ENCODE data around the gene NUS1.
"Not testable (repeated sequence)": the region's sequence is repeated elsewhere in the genome, so short reads cannot be mapped to it uniquely, and the experiment has no call there.

The NUS1 gene

DNA sequence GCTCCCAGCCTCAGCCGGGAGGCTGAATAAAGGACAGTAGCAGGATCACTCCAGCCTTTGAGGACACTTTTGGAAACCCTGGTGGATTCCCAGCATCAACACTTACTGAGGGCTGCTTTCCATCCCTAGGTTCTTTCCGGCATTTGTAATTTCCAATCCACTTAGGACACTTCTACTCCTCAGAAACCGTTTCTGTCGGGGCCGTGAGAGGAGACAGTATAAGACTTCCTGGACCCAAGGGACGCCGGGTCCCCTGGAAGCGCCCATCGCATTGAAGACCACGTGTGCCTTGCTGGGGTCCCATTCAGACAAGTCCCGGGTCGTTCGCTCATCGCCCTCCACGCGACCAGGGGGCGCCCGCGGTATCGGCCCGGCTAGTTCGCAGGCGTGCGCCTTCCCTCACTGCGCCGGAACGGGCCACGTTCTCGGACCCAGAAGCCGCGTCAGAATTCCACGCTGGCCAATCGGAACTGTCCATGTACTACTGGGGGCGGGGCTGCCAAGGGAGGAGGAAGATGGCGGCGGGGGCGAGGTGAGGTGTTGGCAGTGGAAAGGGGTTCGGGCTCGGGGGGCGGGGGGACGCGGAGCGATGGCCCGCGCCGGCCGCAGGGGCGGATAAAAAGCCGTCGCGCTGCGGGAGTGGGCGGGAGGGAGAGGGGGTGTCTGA is at the start of gene NUS1:
Gene NUS1, plus strand, starts transcription at position 479 of the 667 bp plus-strand sequence. CDS start 202 bp downstream, outside the sequence.
- peak; percentile 91 to 99 (median 94) for DNase-seq (ENCODE audit: low read depth in 3 of 3, low spot score in 1 of 3)

GRCh38 chr6:117627533-117627932 is 47.7 kb upstream of the NUS1 start:
- no peak for DNase-seq (ENCODE audit: low read depth in 3 of 3, low spot score in 1 of 3)

DNA sequence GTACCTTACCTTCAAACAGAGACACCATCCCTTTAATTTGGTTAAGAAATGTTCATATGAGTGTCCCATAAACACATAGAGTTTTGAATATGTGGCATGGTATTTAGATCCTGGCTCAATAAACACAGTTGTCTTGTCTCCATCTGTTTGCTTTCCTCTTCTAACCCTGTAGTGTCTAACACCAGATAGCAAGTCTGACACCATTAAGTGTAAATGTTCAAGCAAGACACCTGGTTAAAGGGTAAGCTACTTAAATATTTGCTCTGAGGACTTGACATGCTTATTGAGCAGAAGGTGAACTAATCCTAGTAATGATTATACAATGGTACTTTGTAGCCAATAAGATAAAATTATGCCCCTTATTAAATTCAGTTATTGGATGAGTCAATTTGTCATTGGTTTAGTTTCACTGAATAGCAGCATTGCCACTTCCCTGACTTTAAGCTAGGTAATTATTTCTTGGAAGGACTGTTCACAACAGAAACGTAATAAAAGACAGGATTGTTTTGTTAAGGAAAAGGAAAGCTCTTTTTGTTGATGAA is 46.1 kb upstream of the NUS1 start:
- no peak for DNase-seq (ENCODE audit: low read depth in 3 of 3, low spot score in 1 of 3)

DNA sequence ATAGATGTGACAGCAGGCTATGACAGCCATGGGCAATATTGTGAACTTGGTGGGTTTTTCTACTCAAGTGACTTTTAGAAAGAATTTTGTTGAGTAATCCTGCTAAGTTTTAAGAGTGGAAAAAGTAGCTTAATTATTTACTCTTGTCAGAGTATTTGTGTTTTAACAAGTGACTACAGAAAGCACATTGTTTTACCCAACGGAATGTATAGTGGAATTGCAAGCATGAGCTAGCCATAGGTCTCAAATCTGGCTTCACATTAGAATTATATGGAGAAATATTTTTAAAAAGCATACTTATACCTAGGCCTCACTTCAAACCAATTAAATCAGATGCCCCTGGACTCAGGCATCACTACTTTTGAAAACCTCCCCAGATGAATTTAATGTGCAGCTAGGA is 37.5 kb upstream of the NUS1 start:
- no peak for DNase-seq (ENCODE audit: low read depth in 3 of 3, low spot score in 1 of 3)

DNA sequence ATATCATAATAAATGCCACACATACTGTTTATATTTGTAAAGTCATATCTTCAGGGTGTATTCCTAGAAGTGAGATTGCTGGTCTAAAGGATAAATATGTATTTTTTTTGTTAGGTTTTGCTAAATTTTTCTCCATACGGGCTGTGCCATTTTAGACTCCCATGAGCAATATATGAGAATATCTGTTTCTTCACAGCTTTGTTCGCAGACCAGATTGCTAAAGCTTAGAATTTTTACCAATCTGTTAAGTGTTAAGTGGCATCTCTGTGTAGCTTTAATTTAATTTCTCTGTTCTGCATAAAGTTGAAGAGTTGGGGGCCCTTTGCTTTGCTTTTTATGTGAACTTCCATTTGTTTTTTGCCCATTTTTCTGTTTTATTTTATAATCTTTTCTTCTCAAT is 32.3 kb upstream of the NUS1 start:
- no peak for DNase-seq (ENCODE audit: low read depth in 3 of 3, low spot score in 1 of 3)

DNA sequence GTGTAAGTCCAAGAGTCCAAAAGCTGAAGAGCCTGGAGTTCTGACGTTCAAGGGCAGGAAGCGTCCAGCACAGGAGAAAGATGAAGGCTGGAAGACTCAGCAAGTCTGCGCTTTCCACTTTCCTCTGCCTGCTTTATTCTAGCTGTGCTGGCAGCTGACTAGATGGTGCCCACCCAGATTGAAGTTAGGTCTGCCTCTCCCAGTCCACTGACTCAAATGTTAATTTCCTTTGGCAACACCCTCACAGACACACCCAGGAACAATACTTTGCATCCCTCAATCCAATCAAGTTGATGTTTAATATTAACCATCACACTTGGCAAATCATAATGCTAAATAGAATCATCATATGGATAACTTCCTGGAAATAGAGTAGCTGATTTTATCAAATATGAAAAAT is 23.3 kb upstream of the NUS1 start:
- not testable (repeated sequence) for DNase-seq (ENCODE audit: low read depth in 3 of 3, low spot score in 1 of 3)

DNA sequence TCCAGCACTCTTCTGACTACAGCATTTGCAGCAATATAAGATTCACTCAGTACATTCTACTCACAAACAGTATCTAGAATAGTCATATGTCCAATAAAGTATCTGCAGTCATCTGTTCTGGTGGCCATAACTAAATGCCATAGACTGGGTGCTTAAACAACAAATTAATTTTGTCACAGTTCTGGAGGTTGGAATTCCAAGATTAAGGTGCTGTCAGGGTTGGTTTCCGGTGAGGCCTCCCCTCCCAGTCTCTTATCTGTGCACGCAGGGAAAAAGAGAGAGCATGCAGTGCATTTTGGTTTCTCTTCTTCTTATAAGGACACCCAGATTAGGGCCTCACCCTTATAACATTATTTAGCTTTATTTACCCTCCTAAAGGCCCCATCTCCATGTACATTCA is 21.3 kb upstream of the NUS1 start:
- DNase-seq (ENCODE audit: low read depth in 3 of 3, low spot score in 1 of 3) = no peak

DNA sequence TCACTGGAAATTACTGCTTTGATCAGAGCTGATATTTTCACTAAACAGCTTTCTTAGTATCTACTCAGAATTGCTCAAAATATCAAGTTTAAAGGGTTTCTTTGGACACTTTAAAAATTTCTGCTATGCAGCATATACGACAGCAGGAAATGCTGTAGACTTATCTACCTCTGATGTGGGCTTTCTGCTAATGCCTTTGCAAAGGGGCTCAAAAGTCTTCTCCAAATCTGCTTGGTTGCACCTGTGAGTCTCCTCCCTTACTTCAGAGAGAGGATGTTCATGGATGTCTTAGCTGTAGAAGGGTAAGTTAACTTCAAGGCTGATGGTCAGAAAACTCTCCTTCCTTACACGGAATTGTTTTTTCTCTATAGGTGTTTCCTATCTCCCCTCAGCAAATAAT is 19.9 kb upstream of the NUS1 start:
- no peak for DNase-seq (ENCODE audit: low read depth in 3 of 3, low spot score in 1 of 3)

GRCh38 chr6:117666881-117667280 is 8.4 kb upstream of the NUS1 start:
- DNase-seq (ENCODE audit: low read depth in 3 of 3, low spot score in 1 of 3) = no peak

- DNase-seq (ENCODE audit: low read depth in 3 of 3, low spot score in 1 of 3) = no peak
Observed at GRCh38 chr6:117668736-117669135, 6.5 kb upstream of the NUS1 start.

DNA sequence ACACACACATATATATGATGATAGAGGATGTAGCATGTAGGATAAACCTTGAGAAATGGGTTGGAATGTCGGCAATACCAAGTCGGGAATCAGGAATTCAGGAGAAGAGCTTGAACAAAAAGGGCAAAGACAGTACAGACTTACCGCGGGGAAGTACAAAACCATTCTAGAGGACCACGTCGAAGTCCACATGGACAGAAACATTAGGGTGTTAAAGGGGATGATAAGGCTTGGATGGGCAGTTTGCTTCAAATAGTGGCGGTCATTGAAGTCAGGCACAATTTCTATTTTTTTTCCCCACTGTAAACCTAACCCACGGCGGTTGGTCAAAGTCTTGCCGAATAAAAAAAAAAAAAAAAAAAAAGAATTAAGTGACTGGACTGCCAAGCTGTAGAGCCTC is 766 bp upstream of the NUS1 start:
- DNase-seq (ENCODE audit: low read depth in 3 of 3, low spot score in 1 of 3) = no peak

GRCh38 chr6:117675658-117676301 is 511 bp downstream of the NUS1 start:
- DNase-seq (ENCODE audit: low read depth in 3 of 3, low spot score in 1 of 3) = not testable (repeated sequence)

GRCh38 chr6:117676577-117677218 is 1.4 kb downstream of the NUS1 start:
- DNase-seq (ENCODE audit: low read depth in 3 of 3, low spot score in 1 of 3) = no peak

DNA sequence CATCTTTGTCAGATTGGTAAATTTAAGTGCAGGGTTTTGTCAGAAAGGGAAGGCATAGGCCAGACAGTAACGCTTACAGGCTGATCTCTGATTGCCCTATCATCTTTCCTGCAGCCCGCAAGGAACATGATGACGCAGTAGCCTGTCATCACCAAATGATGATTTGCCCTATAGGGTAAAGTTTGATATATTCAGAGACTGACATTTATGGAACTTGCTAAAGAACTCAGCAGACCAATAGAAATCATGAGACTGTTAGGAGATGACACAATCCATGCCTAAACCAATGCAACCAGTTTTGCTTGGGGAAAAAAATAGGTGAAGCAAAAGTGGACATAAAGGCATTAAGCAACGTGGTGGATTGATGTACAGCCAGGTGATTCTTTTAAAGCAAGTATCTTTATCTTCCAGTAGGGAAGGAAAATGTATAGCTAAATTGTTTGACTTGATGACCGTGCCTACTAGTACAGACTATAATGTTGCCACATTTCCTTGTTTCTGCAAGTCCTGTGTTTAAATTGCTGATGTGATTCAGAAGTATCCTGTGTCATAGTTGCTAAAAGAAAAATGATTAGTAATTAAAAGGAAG is 2.4 kb downstream of the NUS1 start:
- no peak for DNase-seq (ENCODE audit: low read depth in 3 of 3, low spot score in 1 of 3)

DNA sequence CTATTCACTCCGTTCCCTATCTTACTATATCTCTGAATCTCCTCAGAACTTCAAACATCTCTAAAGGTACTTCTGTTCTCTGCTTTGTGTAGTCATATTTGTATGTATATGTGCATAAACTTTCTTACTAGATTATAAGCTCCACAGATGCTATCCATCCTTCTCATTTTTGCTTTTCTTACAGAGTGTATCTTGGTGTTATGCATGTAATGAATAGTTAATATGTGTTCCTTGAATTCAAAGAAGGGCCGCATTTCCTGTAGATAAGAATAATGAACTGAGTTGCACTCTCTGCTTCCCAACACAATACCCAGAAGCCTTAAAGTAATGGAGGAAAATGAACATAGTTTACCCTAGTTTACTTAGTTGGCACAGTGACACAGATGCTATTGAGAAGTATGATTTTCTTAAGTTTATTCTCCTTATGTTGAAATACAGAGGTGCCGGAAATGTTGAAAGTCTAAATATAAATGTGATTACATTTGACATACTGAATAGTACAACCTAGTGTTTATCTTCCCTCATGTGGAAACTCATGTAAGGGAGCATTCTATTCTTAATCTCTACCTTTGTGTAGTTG is 6.0 kb downstream of the NUS1 start:
- DNase-seq (ENCODE audit: low read depth in 3 of 3, low spot score in 1 of 3) = no peak

DNA sequence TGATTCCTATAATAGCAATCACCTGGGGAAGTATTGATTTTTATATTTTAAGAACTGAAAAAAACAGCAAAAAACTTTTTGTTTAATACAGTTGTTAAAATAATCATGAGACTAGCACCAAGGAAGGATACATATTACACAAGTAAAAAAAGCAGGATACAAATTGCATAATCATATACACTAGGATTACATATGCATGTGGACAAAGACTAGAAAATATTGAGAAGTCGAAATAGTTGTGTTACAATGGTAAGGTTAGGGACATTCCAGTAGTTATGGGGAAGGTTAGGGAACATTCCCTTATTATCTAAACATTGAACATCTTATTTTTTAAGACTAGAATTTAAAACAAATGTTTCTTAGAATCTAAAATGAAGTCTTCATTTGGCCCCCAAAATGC is 9.5 kb downstream of the NUS1 start:
- DNase-seq (ENCODE audit: low read depth in 3 of 3, low spot score in 1 of 3) = no peak

- DNase-seq (ENCODE audit: low read depth in 3 of 3, low spot score in 1 of 3) = no peak
Observed at GRCh38 chr6:117685359-117685758, 10.1 kb downstream of the NUS1 start.

DNA sequence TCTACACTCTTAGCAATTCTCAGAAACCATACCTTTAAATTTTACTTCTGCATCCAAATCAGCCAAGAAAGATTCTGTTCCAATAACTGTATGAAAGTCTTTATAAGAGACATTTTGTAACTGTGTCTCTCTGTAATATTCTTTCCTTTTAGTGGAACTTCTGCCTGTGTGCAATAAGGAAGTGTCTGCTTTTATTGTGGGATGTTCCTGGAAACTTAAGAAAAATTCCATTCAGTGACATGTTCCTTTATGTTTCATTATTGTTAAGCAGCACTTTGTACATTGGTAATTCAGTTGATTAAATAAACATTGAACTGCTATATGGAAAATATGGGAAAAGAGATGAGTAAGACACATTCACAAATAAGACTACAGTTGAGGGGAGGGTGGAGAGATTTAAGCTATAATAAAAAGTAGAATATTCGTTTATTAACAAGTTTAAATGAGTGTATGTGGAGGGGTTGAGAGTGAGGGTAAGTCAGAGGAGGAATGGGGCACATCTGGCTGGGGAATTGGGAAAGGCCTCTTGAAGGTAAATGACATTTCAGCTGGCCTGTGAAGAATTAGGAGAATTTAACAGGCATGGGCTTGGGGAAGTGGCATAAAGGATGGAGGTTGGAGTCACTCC is 11.9 kb downstream of the NUS1 start:
- DNase-seq (ENCODE audit: low read depth in 3 of 3, low spot score in 1 of 3) = no peak

GRCh38 chr6:117689584-117689983 is 14.3 kb downstream of the NUS1 start:
- DNase-seq (ENCODE audit: low read depth in 3 of 3, low spot score in 1 of 3) = not testable (repeated sequence)

DNA sequence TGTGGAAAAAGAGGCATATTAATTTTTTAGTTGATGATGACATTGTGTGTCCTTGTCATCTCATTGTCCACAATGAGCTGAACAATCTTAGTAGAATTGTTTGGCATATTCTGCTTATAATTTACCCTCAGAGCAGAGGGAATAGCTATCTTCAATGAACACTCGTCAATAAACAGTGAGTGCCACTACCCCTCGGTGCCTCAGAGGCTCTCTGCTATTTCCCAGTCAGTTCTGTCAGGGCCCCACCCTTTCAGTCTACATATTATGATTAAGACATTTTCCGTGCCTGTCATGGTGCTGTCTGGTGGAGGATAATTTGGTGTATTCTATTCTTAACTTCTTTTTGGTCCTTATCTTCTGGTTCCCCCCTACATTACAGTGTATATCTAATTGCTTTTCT is 31.2 kb downstream of the NUS1 start:
- no peak for DNase-seq (ENCODE audit: low read depth in 3 of 3, low spot score in 1 of 3)

- DNase-seq (ENCODE audit: low read depth in 3 of 3, low spot score in 1 of 3) = not testable (repeated sequence)
Observed at GRCh38 chr6:117706936-117707509, 31.8 kb downstream of the NUS1 start.
